Ovary (tissue), 9 donors: ENCODE results near the gene AHR. TPM values are rescaled to one million over a fixed set of nuclear protein-coding genes. Genes with fewer than 3 reads are reported as not detected.

Source experiments
- DNase-seq, 5 donors: peaks; one replicate each; pipeline ENCODE4 v3.0.0-alpha.2; 2019 to 2020
- H3K27ac ChIP-seq, 2 donors: fragments of 200-600 bp; one replicate each; pipeline versions ENCODE4 v1.5.1 to v1.8.0; 2019 to 2022
- H3K27me3 ChIP-seq: fragments of 200-600 bp; one replicate; pipeline ENCODE4 v1.8.0; 2022
- H3K36me3 ChIP-seq: fragments of 200-600 bp; sonication (generic); one replicate; pipeline ENCODE4 v1.5.1; 2019
- H3K4me1 ChIP-seq: one replicate; pipeline ENCODE4 v1.8.1; 2013; ENCODE audit warnings: mild to moderate bottlenecking, moderate library complexity; ENCODE audit not compliant: insufficient read depth
- H3K4me3 ChIP-seq: fragments of 200-600 bp; sonication (generic); one replicate; pipeline ENCODE4 v1.5.1; 2017
- H3K9me3 ChIP-seq, 2 donors: fragments of 200-600 bp in 1 of 2; sonication (generic) in 1 of 2; one replicate each; pipeline versions ENCODE4 v1.5.1 to v1.8.1; 2013 to 2019; ENCODE audit warnings: mild to moderate bottlenecking in 1 of 2, moderate library complexity in 1 of 2
- CTCF ChIP-seq, 3 donors: fragments of 450-650 bp in 2 of 3; fragments of 200-600 bp in 1 of 3; IDR thresholded peaks; one replicate each; pipeline versions ENCODE4 v1.5.1 to v1.8.0; 2016 to 2022; ENCODE audit warnings: antibody characterized with exemption in 3 of 3, mild to moderate bottlenecking in 1 of 3
- EP300 ChIP-seq: sonication (generic); formaldehyde crosslinking; IDR thresholded peaks from one replicate; pipeline ENCODE4 v1.6.1; 2017; ENCODE audit warnings: antibody characterized with exemption
- POLR2A ChIP-seq: fragments of 450-650 bp; IDR thresholded peaks from one replicate; pipeline ENCODE4 v1.6.1; 2017; ENCODE audit warnings: antibody characterized with exemption, mild to moderate bottlenecking, moderate library complexity
- WGBS, 3 donors: extraction: QIAGEN DNeasy Blood & Tissue Kit in 1 of 3; methylation state at CpG; one replicate each; pipeline versions ENCODE4 v1.1.5 to v1.1.7; 2013 to 2017; 5-methylcytosine and 5-hydroxymethylcytosine counted together
- intact Hi-C, 4 donors: fragments of 100-400 bp; cut with DNase I; formaldehyde crosslinking; loops; one replicate each; pipeline versions ENCODE4 v1.11.0 to v1.15.1; 2022 to 2023
- polyA plus RNA-seq, 2 donors: library from polyadenylated mRNA; stranded (reverse); fragments of 200-250 nt in 1 of 2; fragments of 350-450 nt in 1 of 2; fragmentation: Illumina TruSeq in 1 of 2; extraction: RNeasy Lipid Tissue Mini Kit (QIAGEN cat#74804) in 1 of 2; gene quantifications; one replicate each; pipeline ENCODE4 v1.2.3, GENCODE V29; 2013 to 2014
- total RNA-seq, 7 donors: library from RNA; depleted of rRNA in 2 of 7; stranded (reverse); fragments of >200 nt in 2 of 7; fragmentation: NEBNext Ultra II Directional in 3 of 7; extraction: Animal tissue kit (Norgen Biotek cat#: 25700) in 3 of 7; gene quantifications; one replicate each; pipeline versions ENCODE4 v1.1.0 to v1.2.4, GENCODE V29; 2016 to 2023
- donor health status: DM: no; HTN: no; CAD: no; lungs with moderate emphysema.
- donor health status: DM: no; HTN: no; CAD: no.
- donor health status: Bipolar disorder and iron deficiency.
- donor health status: DM: yes; HTN: yes; CAD: no.
- donor health status: DM: no; HTN: no; CAD: no.
- donor health status: DM: yes; HTN: yes; CAD: no.

AHR gene
- total and polyA plus RNA-seq, 9 donors: 9.7 to 105 (median 40.9) TPM

GRCh38 chr7:17298840-17299482, 509 bp downstream of the AHR start:
- Histone ChIP-seq H3K4me1 (no peaks in the 10 kb centered on the region), H3K9me3 (no peaks in the 10 kb centered on the region), H3K27ac (peak overlapping the region; percentile 54 to 85), H3K4me3 (peak overlapping the region; percentile 74), H3K36me3 (no peaks in the 10 kb centered on the region), H3K27me3 (no peaks in the 10 kb centered on the region)
- TF ChIP-seq POLR2A: no peak
- no peak for TF ChIP-seq EP300
- TF ChIP-seq CTCF (IDR thresholded peaks at IDR 0.05): no peak
- WGBS, 3 donors: 0 to 1% (median 1%) methylated on average over 16 to 81 of the region's 81 CpGs
- intact Hi-C loops: no loop called here
- DNase-seq: peak; percentile 27 to 64 (median 57)

- no peak for TF ChIP-seq POLR2A
- TF ChIP-seq EP300: no peak
- TF ChIP-seq CTCF (IDR thresholded peaks at IDR 0.05): no peak
- H3K4me3 ChIP-seq: peak overlapping the region; percentile 74
- intact Hi-C loops: no loop called here
- no peaks in the 10 kb centered on the region for H3K9me3 ChIP-seq
- no peak for DNase-seq
- peak overlapping the region in 1 of 2 donors; percentile 85 for H3K27ac ChIP-seq
- 2 to 3% (median 2%) methylated on average over 13 of the region's 13 CpGs for WGBS, 3 donors
- no peaks in the 10 kb centered on the region for H3K36me3 ChIP-seq
- H3K27me3 ChIP-seq: no peaks in the 10 kb centered on the region
- H3K4me1 ChIP-seq: no peaks in the 10 kb centered on the region
Observed at GRCh38 chr7:17299483-17299991, 1.1 kb downstream of the AHR start.

DNA sequence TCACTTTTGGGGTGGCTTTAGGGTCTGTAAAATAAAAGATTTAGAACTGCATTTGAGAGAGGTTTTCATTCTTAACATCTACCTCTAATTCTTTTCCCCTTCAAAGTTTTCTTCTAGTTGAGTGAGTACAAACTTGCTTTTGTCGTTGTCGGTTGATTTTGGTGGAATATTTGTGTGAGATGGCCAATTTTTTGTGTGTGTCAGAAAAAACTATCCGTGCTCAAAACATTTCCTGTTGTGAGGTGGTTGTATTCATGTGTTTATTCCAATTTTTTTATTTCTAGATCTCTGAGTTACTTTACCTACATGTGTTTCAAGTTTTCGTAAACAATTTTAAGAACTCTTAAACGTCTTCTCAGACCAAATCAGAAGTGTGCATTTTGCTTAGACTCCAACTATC, 1.6 kb downstream of the AHR start:
- DNase-seq: no peak
- TF ChIP-seq CTCF (IDR thresholded peaks at IDR 0.05): no peak
- TF ChIP-seq EP300: no peak
- no peak for TF ChIP-seq POLR2A
- H3K9me3 ChIP-seq: no peaks in the 10 kb centered on the region
- H3K4me1 ChIP-seq: no peaks in the 10 kb centered on the region
- no peaks in the 10 kb centered on the region for H3K27me3 ChIP-seq
- H3K4me3 ChIP-seq: peak overlapping the region; percentile 74
- no peaks in the 10 kb centered on the region for H3K36me3 ChIP-seq
- no peak overlapping the region for H3K27ac ChIP-seq
- intact Hi-C loops: no loop called here
- 11 to 26% (median 17%) methylated on average over 5 of the region's 5 CpGs for WGBS, 3 donors

DNA sequence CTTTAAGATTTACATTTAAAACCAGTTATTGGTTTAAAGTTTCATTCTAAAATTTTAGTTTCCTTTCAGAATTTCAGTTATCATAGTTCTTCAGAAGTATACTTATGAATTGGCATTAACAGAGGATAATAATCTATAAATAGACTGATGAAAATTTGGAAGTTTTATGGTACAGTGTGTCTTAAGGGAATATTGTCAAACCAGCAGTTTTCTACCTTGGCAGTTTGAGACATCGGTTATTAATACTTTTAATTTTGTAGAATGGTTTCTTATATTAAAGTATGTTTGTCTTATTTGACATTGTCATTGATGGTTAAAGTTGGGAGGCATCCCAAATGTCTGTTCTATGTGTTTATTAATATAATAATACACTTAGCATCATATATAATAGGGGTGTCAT, 2.0 kb downstream of the AHR start:
- intact Hi-C loops: no loop called here
- no peaks in the 10 kb centered on the region for H3K27me3 ChIP-seq
- TF ChIP-seq CTCF (IDR thresholded peaks at IDR 0.05): no peak
- TF ChIP-seq POLR2A: no peak
- no peak for TF ChIP-seq EP300
- peak overlapping the region; percentile 74 for H3K4me3 ChIP-seq
- peaks cover 2% of the 10 kb centered on the region for H3K4me1 ChIP-seq
- no peak overlapping the region for H3K27ac ChIP-seq
- no peaks in the 10 kb centered on the region for H3K9me3 ChIP-seq
- H3K36me3 ChIP-seq: no peaks in the 10 kb centered on the region
- 54 to 84% (median 84%) methylated on average over 1 of the region's 1 CpG for WGBS, 3 donors
- no peak for DNase-seq
